ENCODE measurements around the gene VAMP4.

Gene VAMP4, protein sequence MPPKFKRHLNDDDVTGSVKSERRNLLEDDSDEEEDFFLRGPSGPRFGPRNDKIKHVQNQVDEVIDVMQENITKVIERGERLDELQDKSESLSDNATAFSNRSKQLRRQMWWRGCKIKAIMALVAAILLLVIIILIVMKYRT

DNA sequence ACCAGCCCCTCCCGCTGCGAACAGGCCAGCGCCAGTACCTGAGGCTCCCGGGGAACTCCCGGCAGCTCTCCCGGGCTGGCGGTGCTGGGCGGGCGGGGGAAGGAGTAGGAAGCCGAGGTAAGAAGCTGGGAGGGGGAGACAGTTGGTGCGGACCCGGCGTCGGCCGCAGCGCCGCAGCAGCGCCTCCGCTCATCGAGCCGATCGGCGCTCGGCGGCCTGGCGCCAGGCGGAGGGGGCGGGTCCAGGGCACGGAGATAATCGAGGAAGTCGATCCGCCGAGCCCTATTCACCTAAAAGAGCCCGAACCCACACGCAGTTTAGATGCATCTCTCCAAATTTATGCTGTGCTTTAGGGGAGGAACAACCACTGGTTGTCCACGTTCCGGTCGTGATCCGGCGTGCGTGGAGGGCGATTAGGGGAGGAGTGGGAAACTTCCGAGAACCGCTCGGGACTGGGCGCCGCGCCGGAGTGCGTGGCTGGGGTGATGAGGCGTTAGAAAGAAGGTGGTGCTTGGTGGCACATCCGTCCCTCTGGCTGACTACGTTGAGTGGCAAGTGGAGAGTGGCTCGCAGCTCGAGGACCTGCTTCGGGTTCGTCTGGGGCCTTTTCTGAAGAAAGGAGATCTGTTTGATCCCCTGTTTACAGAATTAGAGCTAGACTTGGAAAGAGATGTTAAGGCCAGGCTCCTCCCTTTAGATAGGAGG lies at the start of gene VAMP4:
TSS of gene VAMP4 (minus strand) at position 194 of the 705 bp plus-strand sequence. CDS start 3,651 bp downstream, outside the sequence.
- peak; percentile 94 for DNase-seq (ENCODE audit: low read depth, low spot score)

DNA sequence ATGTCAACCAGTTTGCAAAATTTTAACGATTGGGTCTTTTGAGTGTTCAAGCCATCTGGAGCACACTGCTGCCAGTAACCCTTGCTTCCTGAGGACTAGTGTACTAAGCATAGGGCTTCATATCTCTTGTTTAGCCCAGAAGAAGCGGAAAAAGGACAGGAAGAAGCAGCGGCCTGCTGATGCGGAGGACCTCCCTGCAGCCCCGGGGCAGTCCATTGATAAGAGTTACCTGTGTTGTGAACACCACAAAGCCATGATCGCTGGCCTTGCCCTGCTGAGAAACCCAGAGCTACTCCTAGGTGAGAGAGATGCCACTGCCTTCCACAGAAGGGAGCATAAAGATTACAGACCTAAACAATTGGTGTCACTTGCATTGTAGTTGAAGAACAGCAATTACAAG lies 48.5 kb upstream of the VAMP4 start:
- no peak for DNase-seq (ENCODE audit: low read depth, low spot score)

DNA sequence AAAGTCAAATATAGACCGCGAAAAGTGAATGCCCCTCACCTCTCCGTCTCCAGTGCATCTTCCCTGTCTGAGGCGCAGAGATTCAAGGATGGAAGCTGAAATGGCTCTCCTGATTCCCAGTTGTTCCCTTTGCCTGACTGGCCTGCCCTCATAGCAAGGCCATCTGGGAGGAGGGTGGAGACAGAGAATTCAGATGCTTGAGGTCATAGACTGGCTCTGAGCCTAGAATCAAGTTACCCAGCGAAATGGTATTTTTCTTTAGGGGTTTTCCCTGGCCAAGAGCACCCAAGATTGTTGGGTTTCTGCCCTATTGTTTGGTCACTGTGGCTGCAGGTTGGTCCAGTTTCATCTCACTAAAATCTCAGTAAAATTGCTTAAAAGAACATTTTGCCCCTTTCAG lies 46.8 kb upstream of the VAMP4 start:
- DNase-seq (ENCODE audit: low read depth, low spot score): no peak

DNA sequence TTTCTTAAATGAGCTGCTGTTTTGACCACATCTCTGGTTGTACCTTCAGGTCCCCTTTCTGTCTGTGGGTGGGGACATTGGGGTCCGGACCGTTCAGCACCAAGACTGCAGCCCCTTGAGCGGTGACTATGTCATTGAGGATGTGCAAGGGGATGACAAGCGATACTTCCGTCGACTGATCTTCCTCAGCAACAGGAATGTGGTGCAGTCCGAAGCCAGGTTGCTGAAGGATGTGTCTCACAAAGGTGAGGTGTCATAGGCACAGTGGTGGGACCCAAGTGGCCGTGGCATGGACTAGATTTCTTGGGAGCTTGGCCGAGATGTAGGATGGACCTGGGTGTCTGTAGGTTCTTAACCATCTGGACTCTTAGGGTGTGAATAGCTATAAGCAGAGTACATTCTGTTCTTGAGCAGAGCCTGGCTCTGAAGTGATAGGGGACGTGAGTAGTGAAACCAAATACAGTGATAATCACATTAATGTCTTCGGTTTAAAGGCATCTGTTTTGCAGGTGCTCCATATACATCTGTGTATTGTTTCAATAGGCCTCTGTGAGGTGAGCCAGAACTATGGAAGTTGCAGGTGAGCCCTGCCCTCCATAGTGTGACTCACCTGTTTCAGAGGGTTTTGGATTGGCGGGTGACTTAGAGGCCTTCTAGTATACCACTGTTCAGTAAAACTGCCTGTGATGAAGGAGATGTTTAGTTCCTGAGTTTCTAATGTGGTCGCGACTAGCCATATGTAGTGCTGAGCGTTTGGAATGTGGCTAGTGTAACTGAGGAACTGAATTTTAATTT lies 46.0 kb upstream of the VAMP4 start:
- DNase-seq (ENCODE audit: low read depth, low spot score): no peak

DNA sequence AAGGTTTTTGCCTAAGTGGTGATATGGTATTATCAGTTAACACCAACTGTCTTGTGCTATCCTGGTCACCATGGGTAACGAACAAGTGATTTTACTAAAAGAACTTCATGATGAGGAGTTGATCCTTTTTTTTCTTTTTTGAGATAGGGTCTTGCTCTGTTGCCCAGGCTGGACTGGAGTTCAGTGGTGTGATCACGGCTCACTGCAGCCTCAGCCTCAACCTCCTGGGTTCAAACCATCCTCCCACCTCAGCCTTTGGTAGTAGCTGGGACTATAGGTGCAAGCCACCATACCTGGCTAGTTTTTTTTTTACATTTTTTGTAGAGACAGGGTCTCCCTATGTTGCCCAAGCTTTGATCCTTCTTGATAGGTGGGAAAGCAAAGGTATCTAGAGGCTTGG lies 44.7 kb upstream of the VAMP4 start:
- DNase-seq (ENCODE audit: low read depth, low spot score): no peak

DNA sequence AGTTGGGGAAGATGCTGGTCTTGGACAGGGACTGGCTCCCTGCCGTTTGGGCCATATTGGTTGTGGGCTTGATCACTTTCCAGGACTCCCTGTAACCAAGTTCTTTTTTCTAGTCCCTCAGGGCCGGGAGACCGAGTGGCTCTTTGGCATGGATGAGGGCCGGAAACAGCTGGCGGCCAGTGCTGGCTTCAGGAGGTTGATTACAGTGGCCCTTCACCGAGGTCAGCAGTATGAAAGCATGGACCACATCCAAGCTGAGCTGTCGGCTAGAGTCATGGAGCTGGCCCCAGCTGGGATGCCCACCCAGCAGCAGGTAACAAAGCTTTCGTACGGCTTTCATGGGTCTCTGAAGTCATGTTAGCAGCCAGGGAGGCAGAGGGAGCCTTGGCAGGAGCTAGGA lies 43.9 kb upstream of the VAMP4 start:
- DNase-seq (ENCODE audit: low read depth, low spot score): no peak

DNA sequence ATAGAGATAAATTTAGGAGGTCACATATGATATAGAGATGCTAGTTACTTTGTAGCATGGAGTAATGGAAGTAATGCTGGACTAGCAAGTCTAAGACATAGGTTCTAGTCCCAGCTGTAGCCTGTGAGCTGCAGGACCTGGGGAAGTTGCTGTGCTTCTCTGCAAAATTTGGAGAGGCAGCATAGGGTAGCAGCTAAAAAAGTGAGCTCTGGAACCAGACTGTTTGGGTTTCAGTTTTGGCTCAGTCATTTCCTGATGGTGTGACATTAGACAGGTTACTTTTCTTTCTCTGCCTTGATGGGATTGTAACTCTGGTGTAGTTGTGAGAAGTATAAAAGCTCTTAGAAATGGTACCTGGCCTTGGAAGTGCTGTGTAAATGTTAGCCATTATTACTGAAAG lies 42.9 kb upstream of the VAMP4 start:
- no peak for DNase-seq (ENCODE audit: low read depth, low spot score)

DNA sequence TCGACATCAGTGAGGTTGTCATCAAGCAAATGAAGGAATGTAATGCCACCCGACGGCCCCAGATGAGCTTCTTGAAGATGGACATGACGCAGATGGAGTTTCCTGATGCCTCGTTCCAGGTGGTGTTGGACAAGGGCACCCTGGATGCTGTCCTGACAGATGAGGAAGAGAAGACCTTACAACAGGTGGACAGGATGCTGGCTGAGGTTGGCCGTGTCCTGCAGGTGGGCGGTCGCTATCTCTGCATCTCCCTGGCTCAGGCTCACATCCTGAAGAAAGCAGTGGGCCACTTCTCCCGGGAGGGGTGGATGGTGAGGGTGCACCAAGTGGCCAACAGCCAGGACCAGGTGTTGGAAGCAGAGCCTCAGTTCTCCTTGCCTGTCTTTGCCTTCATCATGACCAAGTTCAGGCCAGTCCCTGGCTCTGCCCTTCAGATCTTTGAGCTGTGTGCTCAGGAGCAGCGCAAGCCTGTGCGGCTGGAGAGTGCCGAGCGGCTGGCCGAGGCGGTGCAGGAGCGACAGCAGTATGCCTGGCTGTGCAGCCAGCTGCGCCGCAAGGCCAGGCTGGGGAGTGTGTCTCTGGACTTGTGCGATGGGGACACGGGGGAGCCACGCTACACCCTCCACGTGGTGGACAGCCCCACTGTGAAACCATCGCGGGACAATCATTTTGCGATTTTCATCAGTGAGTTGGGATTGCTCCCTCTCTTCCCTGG lies 42.1 kb upstream of the VAMP4 start:
- no peak for DNase-seq (ENCODE audit: low read depth, low spot score)

DNA sequence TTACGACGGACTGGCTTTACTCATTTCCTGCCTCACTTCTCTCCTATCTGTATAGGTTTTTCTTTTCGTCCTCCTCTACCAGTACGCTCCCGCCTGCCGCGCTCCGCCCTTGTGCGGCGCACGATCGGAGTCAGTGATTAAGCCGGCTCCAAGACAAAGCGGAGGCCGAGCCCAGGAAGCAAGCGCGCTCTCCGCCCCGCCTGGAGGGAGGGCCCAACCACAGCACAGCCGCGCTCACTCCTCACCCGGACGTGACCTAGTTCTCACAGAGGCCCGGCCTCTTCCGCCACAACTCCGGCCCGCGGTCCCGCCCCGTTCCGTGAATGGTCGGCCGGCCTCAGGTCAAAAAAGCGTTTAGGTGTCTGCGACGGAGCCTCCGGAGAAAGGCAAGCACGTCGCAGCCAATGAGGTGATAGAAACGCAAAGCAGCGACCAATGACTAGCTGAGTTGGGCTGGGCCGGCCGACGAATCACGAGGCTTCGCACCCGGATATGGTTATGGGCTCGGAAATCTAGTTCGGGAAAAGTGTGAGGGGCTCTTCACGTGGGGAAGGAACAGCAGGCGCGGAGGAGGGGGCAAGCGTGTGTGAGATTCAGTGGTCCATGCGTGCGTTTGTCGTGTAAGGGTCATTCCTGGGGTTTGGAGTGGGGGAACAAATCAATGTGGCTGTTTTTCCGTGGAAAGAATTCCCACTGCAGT lies 39.5 kb upstream of the VAMP4 start, which contains the start of gene METTL13:
TSS of gene METTL13 (plus strand) at position 485 of the 700 bp plus-strand sequence. CDS start 308 bp downstream, outside the sequence.
- peak; percentile 100 for DNase-seq (ENCODE audit: low read depth, low spot score)

DNA sequence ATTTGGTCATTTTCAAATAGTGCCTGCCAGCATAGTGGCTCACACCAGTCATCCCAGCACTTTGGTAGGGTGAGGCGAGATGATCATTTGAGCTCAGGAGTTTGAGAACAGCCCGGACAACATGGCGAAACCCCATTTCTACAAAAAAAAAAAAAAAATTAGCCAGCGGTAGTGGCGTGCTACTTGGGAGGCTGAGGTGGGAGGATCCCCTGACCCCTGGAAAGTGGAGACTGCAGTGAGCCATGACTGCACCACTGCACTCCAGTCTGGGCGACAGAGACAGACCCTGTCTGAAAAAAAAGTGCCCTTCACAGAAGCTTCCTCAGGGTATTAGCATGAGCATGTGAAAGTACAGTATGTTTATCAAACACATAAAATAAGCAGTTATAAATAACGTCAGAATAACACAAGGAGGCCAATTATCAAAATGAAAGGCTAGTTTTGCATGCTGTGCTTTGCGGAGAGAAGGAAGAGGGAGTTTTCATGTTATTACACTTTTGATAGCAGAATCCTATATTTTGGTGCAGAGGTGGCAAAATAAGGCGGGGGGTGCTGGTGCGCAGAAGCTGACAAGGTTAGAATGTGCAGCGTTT lies 38.8 kb upstream of the VAMP4 start:
- DNase-seq (ENCODE audit: low read depth, low spot score): no peak

DNA sequence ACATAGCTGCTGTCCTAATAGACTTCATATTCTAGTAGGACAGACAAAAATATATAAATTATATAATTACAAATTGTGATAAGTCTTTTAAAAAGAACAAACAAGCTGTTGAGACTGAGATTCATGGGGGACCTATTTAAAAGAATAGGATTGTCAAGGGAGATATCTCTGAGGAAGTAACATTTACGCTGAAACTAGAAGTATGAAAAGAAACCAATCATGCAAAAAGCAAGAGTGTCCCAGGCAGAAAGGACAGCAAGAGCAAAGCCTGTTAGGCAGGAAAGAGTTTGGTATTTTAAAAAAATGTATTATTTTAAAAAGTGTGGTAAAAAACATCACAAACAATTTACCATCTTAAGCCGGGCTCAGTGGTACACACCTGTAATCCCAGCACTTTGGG lies 30.4 kb upstream of the VAMP4 start:
- DNase-seq (ENCODE audit: low read depth, low spot score): no peak

DNA sequence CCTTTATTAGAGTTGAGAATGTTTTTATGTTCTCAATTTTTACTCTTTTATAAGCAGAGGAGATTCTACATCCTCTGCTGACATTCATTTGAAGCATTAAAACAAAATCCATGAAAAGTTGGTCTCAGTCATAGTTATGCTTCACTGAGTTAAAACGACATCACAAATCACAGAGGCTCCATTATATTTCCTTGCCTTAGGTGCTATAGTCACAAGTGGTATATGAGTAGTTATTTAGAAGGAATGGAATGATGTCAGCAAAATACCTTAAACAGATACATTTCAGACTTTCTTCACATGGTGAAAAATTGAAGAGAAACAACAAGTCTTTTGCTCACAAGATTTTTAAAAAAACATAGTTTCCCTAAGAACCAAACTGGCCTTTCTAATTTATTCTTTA lies 27.9 kb upstream of the VAMP4 start:
- no peak for DNase-seq (ENCODE audit: low read depth, low spot score)

DNA sequence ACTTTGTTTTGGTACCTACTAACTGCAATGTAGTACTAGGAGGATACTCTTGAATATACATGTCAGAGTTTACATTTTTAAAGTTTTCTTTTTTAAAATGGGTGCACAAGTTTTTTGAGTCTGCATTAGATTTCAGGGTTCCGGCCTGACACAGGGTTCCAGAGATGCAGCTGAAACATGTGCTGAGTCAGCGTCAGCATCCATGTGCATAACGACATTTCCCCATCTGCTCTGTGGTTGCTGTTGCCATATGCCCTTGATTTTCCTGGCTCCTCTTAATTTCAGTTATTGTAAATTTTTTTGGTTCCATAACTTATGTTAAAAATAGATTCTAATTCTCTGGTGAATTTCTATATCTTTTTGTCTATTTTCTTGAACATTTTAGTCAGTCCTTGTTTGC lies 27.3 kb upstream of the VAMP4 start:
- no peak for DNase-seq (ENCODE audit: low read depth, low spot score)

DNA sequence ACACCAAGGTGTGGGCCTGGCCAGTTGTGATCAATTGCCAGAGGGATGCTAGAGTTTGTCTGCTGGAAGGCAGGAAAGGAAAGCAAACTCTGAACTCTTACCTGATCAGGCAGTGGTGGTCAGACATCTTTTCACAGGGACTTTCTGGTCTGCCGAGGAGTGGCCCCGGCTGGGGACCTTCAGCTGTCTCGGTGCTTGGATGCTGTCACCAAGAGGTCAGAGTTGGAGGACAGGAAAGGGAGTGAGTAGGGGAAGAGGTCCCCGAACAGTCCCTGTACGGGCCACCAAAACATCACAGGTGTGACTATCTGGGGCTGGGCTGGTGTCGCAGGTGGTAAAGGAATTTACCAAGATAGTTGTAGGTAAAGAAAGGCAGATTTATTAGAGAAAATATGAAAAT lies 21.9 kb upstream of the VAMP4 start:
- DNase-seq (ENCODE audit: low read depth, low spot score): no peak

DNA sequence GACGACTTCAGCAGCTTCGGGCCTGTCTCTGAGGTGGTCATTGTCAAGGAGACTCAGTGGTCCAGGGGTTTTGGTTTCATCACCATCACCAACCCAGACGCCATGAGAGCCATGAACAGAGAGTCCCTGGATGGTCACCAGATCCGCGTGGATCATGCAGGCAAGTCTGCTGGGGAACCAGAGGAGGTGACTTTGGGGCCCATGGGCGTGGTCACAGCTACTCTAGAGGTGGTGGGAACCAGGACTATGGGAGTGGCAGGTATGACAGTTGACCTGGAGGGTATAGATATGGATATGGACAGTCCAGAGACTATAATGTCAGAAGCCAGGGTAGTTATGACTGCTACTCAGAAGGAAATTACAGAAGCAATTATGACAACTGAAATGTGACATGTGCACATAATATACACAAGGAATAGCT lies 20.3 kb upstream of the VAMP4 start:
- no peak for DNase-seq (ENCODE audit: low read depth, low spot score)

DNA sequence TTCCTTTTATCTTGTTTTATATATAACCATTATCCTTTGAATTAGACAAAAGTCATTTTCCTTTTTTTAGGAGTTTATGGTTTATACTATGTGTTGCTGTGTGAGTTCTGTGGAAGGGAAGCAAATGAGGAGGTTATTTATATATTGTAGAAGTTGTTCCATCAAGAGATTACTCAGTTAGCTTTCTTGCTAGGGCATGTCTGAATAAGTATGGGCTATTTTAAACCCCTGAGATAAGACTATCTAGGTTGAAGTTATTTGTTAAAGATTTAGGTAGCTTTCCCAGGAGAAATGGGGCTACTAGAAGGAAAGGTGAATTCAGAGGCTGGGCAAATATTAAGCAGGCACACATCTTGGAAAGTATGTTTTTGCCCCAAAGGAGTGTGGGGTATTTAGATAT lies 16.1 kb upstream of the VAMP4 start:
- DNase-seq (ENCODE audit: low read depth, low spot score): no peak

DNA sequence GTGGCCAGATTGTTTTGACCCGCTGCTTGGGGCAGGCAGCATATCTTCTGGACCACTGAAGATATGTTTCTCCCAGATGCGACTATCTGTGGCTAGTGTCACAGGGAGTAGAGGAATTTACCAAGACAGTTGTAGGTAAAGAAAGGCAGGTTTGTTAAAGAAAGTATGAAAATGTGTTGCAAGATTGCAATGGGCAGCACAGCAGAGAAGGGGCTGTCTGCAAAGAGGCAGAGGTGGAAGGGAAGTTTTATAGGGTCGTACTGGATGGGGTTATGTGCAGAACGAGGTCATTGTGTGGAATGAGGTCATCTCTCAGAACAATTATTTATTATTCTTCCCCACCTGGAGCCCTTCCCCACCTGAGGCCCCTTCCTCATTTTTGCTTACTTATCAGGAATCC lies 15.0 kb upstream of the VAMP4 start:
- no peak for DNase-seq (ENCODE audit: low read depth, low spot score)

DNA sequence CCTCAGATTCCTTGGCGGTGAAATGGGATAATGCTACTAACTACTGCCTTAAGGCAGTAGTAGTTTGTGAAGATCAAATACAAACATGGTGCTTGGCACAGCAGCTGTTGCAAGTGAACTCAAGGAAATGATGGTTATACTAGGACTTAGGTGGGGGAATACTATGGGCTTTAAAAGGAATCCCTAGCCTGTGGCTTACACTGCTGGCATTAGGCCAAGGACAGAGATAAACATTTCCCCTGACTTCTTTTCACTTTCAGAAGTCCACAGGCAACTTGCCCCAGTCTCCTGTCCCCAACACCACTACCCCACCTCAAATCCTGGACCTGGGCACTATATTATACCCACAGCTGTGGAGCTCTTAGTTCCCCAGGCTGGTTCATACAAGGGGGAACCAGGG lies 13.1 kb upstream of the VAMP4 start:
- DNase-seq (ENCODE audit: low read depth, low spot score): no peak

DNA sequence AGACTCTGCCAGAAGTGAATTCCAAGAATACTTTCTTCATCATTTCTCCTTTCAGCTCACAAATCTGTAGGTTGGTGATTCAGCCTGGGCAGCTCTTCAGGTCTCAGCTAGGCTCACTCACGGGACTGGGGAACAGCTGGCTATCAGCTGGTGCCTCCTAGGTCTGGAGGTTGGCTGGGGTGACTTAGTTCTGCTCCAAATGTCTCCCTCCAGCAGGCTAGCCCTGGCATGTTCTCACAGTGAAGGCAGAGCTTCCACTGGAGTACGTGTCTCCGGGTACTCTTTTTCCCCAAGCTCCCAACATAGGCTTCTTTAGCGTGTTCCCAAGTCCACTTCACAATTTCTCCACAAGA lies 12.5 kb upstream of the VAMP4 start:
- DNase-seq (ENCODE audit: low read depth, low spot score): peak; percentile 11

DNA sequence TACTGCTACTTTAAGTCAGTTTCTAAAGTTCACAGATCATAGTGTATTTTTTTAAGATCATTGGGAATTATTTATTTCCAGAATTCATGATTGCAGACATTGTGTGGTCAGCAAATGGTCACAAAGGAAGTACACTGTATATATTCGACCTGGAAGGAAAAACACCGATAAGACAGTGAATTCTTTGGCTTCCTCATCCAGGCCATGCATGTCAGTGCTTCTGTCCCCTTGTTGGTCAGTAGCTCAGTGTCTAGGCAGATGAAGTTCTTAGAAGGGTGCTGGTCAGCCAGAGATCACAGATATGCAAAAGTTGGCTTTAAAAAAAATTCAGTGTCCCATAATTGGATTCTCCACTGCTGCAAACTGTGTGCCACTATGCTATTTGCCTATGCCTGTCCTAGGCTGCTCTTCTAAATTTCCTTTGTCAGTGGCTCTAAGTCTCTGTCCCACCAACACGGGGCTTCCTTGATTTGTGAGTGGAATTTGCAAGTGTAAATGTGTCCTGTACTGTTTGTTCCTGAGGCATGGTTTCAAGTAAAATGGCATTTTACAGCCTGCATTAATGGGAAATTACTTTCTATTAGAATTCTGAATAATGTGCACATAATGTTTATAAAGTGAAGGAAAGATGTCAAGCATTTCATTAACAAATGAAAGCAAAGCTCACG lies 12.0 kb upstream of the VAMP4 start:
- no peak for DNase-seq (ENCODE audit: low read depth, low spot score)

DNA sequence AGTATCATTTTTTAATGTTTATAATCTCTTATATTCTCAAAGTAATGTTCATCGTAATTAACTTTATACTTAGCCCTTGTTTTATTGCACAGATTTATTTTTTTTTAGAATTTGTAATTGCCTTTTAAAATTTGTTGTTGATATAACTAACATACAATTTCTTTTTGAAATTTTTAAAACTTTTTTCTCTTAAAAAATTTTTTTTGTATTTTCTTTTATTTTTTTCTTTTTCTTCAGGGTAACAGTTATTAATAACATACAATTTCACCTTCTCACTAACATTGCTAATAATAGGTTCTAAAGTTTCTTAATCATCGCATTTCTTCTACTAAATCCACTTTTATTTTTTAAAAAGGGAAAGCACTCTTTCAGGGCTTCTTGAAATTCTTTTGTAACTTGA lies 11.3 kb upstream of the VAMP4 start:
- DNase-seq (ENCODE audit: low read depth, low spot score): no peak

All from ELF-1 (cell line).